ENCODE measurements around the gene TMEM167A.
A peak's percentile ranks its signal among the peaks of the same experiment; 100 is the strongest.
"Not testable (repeated sequence)": the region's sequence is repeated elsewhere in the genome, so short reads cannot be mapped to it uniquely, and the experiment has no call there.

Gene TMEM167A

GRCh38 chr5:83071286-83072051 lies 5.7 kb downstream of the TMEM167A start:
- Histone ChIP-seq H3K4me3 (no peak overlapping the region), H3K9me3 (no peaks in the 10 kb centered on the region), H3K36me3 (replicated peaks) (peaks cover 3% of the 10 kb centered on the region), H3K4me1 (peaks cover 21% of the 10 kb centered on the region), H3K27me3 (ENCODE audit: low read depth) (no peaks in the 10 kb centered on the region)
- DNase-seq (ENCODE audit: low spot score in 2 of 2), result peak in 1 of 2 experiments; percentile 6
- in situ Hi-C loops (cut with MboI; ENCODE audit: low sequenced_read_pairs), result no loop called here

DNA sequence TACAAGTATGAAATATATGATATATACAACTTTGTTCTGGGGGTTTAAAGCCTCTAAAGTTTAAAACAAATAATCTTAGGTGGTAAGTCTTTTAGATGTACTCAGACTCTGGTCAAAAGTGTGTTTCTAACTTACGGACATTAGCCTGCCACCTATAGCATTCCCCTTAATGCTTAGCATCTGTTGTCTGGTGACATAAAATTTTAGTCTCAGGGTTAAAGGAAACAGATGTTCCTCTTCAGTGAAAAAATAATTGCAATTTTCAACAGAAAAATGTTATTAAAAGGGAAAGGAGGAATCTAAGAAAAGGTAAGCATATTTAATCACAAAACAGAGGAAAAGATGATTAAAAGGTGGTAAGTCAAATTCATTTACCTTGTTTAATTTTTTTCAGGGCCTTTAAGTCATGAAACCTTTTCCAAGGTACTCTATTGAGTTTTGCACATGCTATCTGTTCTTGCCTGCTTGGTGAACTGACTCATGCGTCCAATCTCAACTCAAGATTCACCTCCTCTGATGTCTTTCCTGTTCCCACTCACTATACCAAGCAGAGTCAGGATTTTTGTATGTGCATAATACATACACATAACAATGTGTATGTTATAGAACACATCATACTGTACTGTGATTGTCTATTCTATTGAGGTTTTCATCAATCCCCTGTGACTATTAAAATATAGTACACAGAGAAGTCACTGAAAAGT lies 7.9 kb downstream of the TMEM167A start:
- Histone ChIP-seq H3K9me3 (no peaks in the 10 kb centered on the region), H3K27me3 (ENCODE audit: low read depth) (no peaks in the 10 kb centered on the region), H3K4me1 (peaks cover 14% of the 10 kb centered on the region), H3K4me3 (no peak overlapping the region), H3K36me3 (replicated peaks) (no peaks in the 10 kb centered on the region; the same call in none of the 2 replicates)
- DNase-seq (ENCODE audit: low spot score in 2 of 2), result no peak
- in situ Hi-C loops (cut with MboI; ENCODE audit: low sequenced_read_pairs), result no loop called here

- in situ Hi-C loops (cut with MboI; ENCODE audit: low sequenced_read_pairs), result not testable (repeated sequence)
Observed at GRCh38 chr5:83067377-83067776, 9.8 kb downstream of the TMEM167A start.

DNA sequence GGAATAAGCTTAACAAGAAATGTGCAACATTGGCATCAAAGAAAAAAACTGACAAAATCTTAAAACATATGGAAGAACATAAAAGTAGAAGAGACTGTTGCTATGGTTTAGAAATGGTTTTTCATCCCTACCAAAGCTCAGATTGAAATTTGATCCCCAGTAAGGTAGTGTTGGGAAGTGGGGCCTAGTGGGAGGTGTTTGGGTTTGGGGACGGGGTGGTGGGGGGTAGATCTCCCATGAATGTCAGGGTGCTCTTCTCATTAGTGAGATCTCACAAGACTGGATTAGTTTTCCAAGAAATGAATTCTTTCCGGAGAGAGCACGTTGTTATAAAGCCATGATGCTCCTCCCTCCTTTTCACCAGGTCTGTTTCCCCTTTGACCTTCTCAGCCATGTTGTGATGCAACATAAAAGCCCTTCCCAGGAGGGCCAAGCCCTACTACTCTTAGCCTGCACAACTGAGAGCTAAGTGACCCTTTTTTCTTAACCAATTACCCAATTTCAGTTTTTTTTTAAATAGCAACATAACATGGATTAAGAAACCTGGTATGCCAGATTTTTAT lies 10.6 kb downstream of the TMEM167A start:
- H3K9me3 ChIP-seq, result no peaks in the 10 kb centered on the region
- H3K27me3 ChIP-seq (ENCODE audit: low read depth), result no peaks in the 10 kb centered on the region
- H3K4me3 ChIP-seq, result no peak overlapping the region
- no peak for DNase-seq (ENCODE audit: low spot score in 2 of 2)
- H3K36me3 ChIP-seq (replicated peaks), result peaks cover 7% of the 10 kb centered on the region; the same call in 1 of the 2 replicates
- in situ Hi-C loops (cut with MboI; ENCODE audit: low sequenced_read_pairs), result no loop called here
- H3K4me1 ChIP-seq, result peaks cover 15% of the 10 kb centered on the region

More at GRCh38 chr5:83067377-83067776, 9.8 kb downstream of the TMEM167A start:
- not testable (repeated sequence) for H3K4me3 ChIP-seq; H3K9me3 ChIP-seq; H3K36me3 ChIP-seq (replicated peaks); DNase-seq (ENCODE audit: low spot score in 2 of 2); H3K27me3 ChIP-seq (ENCODE audit: low read depth)
- H3K4me1 ChIP-seq, result peaks cover 18% of the 10 kb centered on the region

- in situ Hi-C loops (cut with MboI; ENCODE audit: low sequenced_read_pairs), result no loop called here
- no peaks in the 10 kb centered on the region for H3K9me3 ChIP-seq
- H3K4me1 ChIP-seq, result peaks cover 6% of the 10 kb centered on the region
- DNase-seq (ENCODE audit: low spot score in 2 of 2), result no peak
- no peaks in the 10 kb centered on the region for H3K27me3 ChIP-seq (ENCODE audit: low read depth)
- peaks cover 42% of the 10 kb centered on the region for H3K36me3 ChIP-seq (replicated peaks)
- no peak overlapping the region for H3K4me3 ChIP-seq
Observed at GRCh38 chr5:83059341-83059740, 17.9 kb downstream of the TMEM167A start.

DNA sequence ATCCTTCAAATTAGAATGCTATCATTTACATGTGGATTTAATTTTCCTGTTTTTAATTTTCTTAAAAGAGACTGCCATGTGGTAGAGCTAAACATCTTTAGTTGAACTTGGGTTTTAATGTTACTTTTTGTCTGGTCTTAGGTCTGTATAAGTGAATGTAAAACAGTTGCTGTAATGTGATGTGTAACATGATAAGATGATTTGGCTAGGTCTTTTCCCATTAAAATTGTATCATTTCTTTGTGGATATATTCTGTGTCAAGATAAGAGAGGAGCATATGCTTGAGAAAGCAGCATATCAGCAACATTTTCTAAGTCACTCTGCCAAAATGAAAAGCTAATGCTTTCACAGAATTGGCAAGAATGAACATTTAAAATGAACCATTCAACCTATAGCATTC lies 18.5 kb downstream of the TMEM167A start:
- in situ Hi-C loops (cut with MboI; ENCODE audit: low sequenced_read_pairs), result no loop called here
- peaks cover 48% of the 10 kb centered on the region for H3K36me3 ChIP-seq (replicated peaks)
- no peaks in the 10 kb centered on the region for H3K27me3 ChIP-seq (ENCODE audit: low read depth)
- no peaks in the 10 kb centered on the region for H3K9me3 ChIP-seq
- no peak overlapping the region for H3K4me3 ChIP-seq
- no peak for DNase-seq (ENCODE audit: low spot score in 2 of 2)
- peaks cover 6% of the 10 kb centered on the region for H3K4me1 ChIP-seq

- H3K4me1 ChIP-seq, result no peaks in the 10 kb centered on the region
- peaks cover 39% of the 10 kb centered on the region for H3K36me3 ChIP-seq (replicated peaks)
- in situ Hi-C loops (cut with MboI; ENCODE audit: low sequenced_read_pairs), result no loop called here
Observed at GRCh38 chr5:83055166-83055565, 22.0 kb downstream of the TMEM167A start.

DNA sequence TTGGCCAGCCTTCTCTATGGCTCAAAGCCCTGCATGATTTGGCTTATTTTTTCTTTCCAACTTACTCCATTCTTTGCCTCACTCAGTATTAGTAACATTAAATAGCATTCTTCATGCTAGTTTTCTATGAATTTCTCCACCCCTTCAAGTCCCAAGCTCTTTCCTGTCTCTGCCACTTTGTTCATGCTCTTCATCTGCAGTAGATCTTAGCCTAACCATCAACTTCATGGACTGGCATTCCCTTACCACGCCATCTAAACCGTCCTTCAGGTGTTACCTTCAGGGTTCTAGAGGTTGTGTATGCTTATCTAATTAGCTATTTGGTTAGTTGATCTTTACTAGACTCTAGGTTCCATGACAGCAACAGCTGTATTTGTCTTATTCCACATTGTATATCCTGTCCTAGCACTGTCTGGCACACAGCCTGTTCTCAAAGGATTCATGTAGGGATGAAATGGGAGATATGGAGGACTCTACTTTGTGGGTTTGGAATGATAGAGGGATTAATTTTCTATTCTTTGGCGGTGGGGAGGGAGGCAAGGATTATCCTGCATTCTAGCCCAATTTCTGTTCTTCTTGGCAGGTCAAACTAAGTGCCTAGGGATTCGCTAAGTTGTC lies 26.4 kb downstream of the TMEM167A start:
- H3K27me3 ChIP-seq (ENCODE audit: low read depth), result no peaks in the 10 kb centered on the region
- H3K4me1 ChIP-seq, result no peaks in the 10 kb centered on the region
- H3K36me3 ChIP-seq (replicated peaks), result peaks cover 20% of the 10 kb centered on the region
- no peaks in the 10 kb centered on the region for H3K9me3 ChIP-seq
- in situ Hi-C loops (cut with MboI; ENCODE audit: low sequenced_read_pairs), result no loop called here
- H3K4me3 ChIP-seq, result no peak overlapping the region
- DNase-seq (ENCODE audit: low spot score in 2 of 2), result no peak

More at GRCh38 chr5:83055166-83055565, 22.0 kb downstream of the TMEM167A start:
- Histone ChIP-seq H3K27me3 (ENCODE audit: low read depth) (no peaks in the 10 kb centered on the region), H3K9me3 (no peaks in the 10 kb centered on the region), H3K4me3 (no peak overlapping the region)
- no peak for DNase-seq (ENCODE audit: low spot score in 2 of 2)

DNA sequence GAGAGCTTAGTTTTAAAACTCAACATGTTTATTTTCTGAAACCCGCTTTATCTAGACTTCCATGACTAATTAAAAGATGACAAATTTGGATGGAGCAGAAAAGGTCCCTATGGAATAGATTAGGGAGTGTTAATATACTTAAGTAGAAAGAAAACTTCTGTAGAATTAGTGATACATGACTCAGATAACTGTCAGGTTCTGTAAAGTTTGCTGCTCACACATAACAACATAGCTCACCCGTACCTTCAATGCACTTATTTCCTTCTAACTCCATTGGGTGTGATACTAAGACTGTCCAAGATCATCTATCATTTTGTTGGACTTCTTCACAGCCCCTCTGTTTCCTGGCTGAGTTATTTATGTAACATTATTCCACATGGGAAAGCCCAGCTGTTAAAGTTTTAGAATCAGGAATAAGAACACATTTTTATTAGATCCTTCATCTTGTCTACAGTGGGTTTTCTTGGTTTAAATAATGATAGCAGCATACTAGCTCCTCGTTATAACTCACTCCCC lies 27.8 kb downstream of the TMEM167A start:
- Histone ChIP-seq H3K4me1 (no peaks in the 10 kb centered on the region), H3K36me3 (replicated peaks) (peaks cover 14% of the 10 kb centered on the region), H3K9me3 (no peaks in the 10 kb centered on the region), H3K4me3 (no peak overlapping the region), H3K27me3 (ENCODE audit: low read depth) (no peaks in the 10 kb centered on the region)
- in situ Hi-C loops (cut with MboI; ENCODE audit: low sequenced_read_pairs), result no loop called here
- no peak for DNase-seq (ENCODE audit: low spot score in 2 of 2)

GRCh38 chr5:83048811-83049210 lies 28.4 kb downstream of the TMEM167A start:
- no peaks in the 10 kb centered on the region for H3K4me1 ChIP-seq
- H3K36me3 ChIP-seq (replicated peaks), result peaks cover 9% of the 10 kb centered on the region
- in situ Hi-C loops (cut with MboI; ENCODE audit: low sequenced_read_pairs), result no loop called here
- DNase-seq (ENCODE audit: low spot score in 2 of 2), result no peak
- H3K9me3 ChIP-seq, result no peaks in the 10 kb centered on the region
- no peak overlapping the region for H3K4me3 ChIP-seq
- H3K27me3 ChIP-seq (ENCODE audit: low read depth), result no peaks in the 10 kb centered on the region

- Histone ChIP-seq H3K4me1 (no peaks in the 10 kb centered on the region), H3K27me3 (ENCODE audit: low read depth) (no peaks in the 10 kb centered on the region), H3K9me3 (no peaks in the 10 kb centered on the region), H3K36me3 (replicated peaks) (peaks cover 6% of the 10 kb centered on the region; the same call in 1 of the 2 replicates), H3K4me3 (no peak overlapping the region)
- DNase-seq (ENCODE audit: low spot score in 2 of 2), result no peak
- in situ Hi-C loops (cut with MboI; ENCODE audit: low sequenced_read_pairs), result no loop called here
Observed at GRCh38 chr5:83048277-83048676, 28.9 kb downstream of the TMEM167A start.

DNA sequence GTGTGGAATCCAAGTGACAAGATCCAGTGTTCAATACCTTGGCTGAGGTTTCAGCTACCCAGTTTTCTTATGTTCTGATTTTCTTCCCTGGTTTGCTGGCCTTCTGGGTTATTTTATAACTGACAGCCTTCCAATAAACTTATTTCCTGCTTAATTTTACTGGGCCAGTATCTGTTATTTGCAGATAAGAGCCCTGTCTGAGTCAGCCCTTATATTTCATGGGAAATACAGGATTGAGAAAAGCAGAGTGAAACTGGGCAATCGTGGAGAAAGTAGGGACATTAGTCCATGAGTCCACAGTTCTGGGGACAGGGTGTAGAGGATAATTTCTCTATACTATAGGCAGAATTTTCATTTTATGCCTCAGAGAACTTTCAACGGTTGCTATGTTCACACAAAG lies 32.3 kb downstream of the TMEM167A start:
- no peaks in the 10 kb centered on the region for H3K9me3 ChIP-seq
- H3K27me3 ChIP-seq (ENCODE audit: low read depth), result no peaks in the 10 kb centered on the region
- no peaks in the 10 kb centered on the region for H3K36me3 ChIP-seq (replicated peaks)
- no peak overlapping the region for H3K4me3 ChIP-seq
- in situ Hi-C loops (cut with MboI; ENCODE audit: low sequenced_read_pairs), result no loop called here
- H3K4me1 ChIP-seq, result no peaks in the 10 kb centered on the region
- no peak for DNase-seq (ENCODE audit: low spot score in 2 of 2)

DNA sequence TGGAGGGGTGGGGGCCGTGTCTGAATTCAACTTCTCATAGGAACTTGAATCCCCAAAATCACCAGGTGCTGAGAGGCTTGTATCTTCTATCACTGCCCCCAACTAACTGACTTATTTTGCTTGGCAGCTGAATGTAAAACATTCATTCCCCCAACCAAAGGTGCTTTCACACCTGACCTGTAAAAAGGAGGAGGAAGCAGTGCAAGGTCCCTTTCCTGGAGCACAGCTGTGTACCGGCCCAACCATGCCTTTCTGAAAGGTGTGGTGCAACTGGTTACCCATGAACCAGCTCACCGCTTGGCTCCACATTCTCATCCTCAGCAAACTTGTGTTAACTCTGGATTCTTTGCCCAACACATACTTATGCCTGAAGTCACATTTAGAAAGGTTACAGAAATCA lies 34.7 kb downstream of the TMEM167A start:
- in situ Hi-C loops (cut with MboI; ENCODE audit: low sequenced_read_pairs), result no loop called here
- H3K9me3 ChIP-seq, result no peaks in the 10 kb centered on the region
- H3K4me1 ChIP-seq, result no peaks in the 10 kb centered on the region
- no peaks in the 10 kb centered on the region for H3K36me3 ChIP-seq (replicated peaks)
- H3K27me3 ChIP-seq (ENCODE audit: low read depth), result no peaks in the 10 kb centered on the region
- no peak for DNase-seq (ENCODE audit: low spot score in 2 of 2)
- no peak overlapping the region for H3K4me3 ChIP-seq

Data from HAP-1 (cell line).